GM21825 (cell line): ENCODE measurements around the gene GTF2F1.
"Not testable (repeated sequence)": the region's sequence is repeated elsewhere in the genome, so short reads cannot be mapped to it uniquely, and the experiment has no call there.

Experiments
- ATAC-seq: cut with Tn5 transposase; IDR thresholded peaks from one replicate; pipeline ENCODE4 v1.9.1; 2021; ENCODE audit warnings: mild to moderate bottlenecking, moderate library complexity; ENCODE audit not compliant: unreplicated experiment

GTF2F1 gene

GRCh38 chr19:6417713-6418561 is 25.0 kb upstream of the GTF2F1 start:
- no peak for ATAC-seq

DNA sequence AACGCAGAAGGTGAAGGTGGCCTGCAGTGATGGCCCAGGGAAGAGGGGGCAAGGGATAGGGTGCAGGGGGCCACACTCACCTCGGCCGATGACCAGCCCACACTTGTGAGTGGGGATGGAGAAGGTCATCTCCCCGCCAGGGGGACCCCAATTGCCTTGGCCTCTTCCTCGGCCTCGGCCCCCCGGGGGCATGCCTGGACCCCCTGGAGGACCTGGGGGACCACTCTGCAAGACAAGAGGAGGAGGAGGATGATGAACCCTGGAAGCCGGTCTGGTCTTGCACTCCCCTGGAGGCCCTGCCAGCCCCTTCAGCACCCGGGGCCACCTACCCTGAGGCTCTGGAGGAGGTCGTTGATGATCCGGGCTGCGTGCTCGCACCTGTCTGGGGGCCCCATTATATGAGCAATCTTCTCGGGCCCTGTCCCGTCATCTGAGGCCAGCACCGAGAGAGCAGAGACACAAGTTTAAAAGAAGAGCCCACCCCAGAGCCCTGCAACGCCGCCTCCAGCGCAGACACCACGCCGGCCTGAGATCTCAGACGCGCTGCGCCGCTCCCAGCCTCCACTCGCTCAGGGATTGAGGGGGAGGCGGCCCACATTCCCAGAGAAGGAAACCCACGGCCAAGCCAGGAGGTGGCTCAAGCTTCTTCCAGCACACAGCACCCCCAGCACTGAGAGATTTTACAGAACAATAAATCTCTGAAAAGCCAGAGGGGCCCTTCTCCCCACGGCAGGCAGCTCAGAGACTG is 23.9 kb upstream of the GTF2F1 start:
- ATAC-seq: no peak

DNA sequence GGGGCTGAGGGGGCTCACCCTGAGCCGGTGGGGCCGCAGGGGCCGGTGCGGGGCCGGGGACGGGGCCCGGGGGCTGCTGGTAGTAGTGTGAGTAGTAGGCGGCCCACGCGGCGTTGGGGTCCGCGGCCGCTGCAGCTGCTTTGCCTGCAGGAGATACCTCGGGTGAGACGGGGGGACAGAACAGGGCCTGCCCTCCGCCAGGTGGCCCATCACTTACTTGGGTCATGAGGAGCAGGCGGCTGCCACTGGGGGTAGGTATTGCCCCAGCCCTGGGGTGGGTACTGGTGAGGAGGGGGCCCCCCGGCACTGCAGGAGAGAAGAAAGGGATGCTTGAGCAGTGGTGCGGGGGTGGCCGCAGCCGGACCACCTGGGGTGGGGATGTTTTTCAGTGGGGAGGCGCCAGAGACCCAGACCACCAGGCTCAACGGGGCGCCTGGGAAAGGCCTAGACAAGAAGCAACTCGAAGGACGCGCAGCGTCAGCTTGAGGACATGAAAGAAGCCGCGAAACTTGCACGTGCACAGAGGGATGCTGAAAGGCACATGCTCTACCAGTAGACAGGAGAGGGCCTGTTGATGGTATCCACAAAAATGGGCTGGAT is 22.7 kb upstream of the GTF2F1 start:
- no peak for ATAC-seq

DNA sequence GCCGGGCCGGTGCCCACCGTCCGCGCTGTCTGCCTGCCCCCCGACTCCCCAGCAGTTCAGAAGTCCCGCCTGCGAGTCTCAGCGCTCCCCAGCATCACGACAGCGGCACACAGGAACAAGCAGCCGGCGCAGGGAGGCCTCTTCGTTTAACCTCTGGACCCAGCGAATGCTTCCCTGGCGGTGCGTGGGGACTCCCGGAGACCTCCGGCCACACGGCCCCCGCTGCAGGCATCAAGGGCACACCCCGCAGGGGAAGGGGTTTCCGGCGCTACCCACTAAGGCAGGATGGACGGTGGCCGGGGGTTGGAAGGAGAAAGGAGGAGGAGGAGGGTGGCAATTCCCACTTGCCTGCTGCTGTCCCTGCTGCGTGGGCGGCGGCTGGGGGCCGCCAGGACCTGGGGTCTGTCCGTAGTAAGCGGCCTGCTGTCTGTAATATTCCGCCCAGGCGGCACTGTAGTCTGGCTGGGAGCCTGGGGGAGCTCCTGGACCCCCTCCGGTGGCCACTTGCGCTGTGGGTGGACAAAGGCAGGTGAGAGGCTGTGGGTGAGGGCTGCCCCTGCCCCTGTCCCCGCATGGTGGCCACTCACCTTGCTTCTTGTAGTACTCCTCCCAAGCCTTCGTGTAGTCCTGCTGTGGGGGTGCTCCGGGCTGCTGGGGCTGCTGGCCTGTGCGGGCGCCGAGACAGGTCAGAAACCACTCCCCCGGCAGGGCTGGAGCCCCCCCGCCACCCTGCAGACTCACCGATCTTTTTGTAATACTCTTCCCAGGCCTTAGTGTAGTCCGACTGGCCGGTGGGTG is 22.0 kb upstream of the GTF2F1 start:
- no peak for ATAC-seq

- ATAC-seq: no peak
These were observed 21.0 kb upstream of the GTF2F1 start for GRCh38 chr19:6413721-6414643.

GRCh38 chr19:6413291-6413690 is 20.3 kb upstream of the GTF2F1 start:
- ATAC-seq: no peak

- ATAC-seq: no peak
These were observed 19.6 kb upstream of the GTF2F1 start for GRCh38 chr19:6412447-6413091.

- ATAC-seq: no peak
These were observed 19.1 kb upstream of the GTF2F1 start for GRCh38 chr19:6412061-6412446.

GRCh38 chr19:6409346-6409745 is 16.4 kb upstream of the GTF2F1 start:
- ATAC-seq: no peak

DNA sequence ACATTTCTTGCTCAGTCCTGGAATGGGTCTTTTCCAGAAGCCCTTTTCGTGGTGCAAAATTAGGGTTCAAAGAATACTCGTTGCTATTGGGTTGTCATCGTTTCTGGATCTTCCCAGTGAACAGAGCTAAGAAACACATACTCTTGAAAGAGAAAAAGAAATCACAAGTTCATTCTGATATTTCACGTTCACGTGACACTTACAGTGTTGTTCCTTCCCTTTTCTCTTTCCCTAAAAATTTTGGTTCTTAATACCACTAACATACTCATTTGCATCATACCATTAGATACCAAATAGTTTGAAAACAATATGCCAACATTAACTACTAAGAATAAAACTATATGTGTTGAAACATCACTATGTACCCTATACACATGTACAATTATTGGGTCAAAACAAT is 13.4 kb upstream of the GTF2F1 start:
- no peak for ATAC-seq

- ATAC-seq: no peak
These were observed 10.1 kb upstream of the GTF2F1 start for GRCh38 chr19:6402837-6403608.

- no peak for ATAC-seq
These were observed 9.1 kb upstream of the GTF2F1 start for GRCh38 chr19:6402058-6402457.

DNA sequence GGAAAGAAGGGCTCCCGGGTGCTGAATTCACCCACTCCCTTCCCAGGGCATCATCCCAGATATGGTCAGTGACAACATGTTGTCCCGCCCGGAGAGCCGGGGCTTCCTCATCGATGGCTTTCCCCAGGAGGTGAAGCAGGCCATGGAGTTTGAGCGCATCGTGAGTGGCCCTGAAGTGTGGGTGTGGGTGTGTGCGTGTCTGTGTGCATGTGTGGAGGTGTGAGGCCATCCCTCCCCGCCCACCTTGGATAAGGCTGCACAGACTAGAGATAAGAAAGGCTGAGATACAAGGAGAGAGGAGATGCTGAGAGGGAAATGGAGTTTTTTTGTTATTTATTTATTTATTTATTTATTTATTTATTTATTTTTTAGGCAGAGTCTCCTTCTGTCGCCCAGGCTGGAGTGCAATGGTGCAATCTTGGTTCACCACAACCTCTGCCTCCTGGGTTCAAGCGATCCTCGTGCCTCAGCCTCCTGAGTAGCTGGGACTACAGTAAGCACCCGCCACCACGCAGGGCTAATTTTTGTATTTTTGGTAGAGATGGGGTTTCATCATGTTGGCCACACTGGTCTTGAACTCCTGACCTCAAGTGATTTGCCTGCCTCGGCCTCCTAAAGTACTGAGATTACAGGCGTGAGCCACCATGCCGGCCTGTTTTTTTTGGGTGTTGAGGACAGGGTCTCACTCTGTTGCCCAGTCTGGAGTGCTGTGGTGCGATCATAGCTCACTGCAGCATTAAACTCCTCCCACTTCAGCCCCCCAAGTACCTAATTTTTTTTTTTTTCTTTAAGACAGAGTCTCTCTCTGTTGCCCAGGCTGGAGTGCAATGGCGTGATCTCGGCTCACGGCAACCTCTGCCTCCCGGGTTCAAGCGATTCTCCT is 7.3 kb upstream of the GTF2F1 start:
- ATAC-seq: not testable (repeated sequence)

GRCh38 chr19:6396305-6396704 is 3.3 kb upstream of the GTF2F1 start:
- ATAC-seq: no peak

DNA sequence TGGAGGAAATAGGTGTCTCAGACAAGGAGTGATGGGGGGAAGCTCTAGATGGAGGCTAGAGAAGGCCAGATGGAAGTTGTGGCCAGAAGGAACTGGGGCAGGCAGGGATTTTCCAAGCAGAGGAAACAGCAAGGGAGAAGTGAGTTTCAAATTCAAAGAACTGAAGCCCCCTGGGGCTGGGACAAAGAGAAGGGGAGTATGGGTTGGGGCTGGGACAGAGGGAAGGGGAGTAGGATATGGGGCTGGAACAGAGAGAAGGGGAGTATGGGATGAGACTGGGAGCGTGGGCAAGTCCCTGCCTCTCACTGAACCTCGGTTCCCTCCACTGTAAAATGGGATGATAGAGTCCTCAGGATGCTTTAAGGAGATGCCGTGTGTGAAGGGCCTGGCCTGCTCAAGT is 1.9 kb upstream of the GTF2F1 start:
- no peak for ATAC-seq

DNA sequence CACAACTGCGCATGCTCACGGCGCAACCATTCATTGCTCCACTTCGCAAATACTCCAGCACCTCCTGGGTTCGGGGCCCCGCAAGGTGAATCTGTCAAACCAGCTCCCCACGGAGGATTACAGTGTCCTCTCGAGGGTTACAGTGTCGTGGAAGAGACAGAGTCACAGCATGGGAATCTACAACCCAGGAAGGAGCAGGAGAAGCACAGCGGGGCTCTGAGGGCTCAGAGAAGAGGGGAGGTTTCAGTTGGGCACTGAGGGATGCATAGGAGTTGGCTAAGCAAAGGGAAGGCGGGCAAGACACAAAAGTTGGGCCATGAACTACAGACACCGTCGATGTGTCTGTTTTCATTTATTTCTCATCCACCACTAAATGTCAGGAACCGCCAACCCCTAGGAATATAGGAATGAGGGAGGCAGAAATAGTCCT is 1.0 kb upstream of the GTF2F1 start:
- ATAC-seq: no peak

DNA sequence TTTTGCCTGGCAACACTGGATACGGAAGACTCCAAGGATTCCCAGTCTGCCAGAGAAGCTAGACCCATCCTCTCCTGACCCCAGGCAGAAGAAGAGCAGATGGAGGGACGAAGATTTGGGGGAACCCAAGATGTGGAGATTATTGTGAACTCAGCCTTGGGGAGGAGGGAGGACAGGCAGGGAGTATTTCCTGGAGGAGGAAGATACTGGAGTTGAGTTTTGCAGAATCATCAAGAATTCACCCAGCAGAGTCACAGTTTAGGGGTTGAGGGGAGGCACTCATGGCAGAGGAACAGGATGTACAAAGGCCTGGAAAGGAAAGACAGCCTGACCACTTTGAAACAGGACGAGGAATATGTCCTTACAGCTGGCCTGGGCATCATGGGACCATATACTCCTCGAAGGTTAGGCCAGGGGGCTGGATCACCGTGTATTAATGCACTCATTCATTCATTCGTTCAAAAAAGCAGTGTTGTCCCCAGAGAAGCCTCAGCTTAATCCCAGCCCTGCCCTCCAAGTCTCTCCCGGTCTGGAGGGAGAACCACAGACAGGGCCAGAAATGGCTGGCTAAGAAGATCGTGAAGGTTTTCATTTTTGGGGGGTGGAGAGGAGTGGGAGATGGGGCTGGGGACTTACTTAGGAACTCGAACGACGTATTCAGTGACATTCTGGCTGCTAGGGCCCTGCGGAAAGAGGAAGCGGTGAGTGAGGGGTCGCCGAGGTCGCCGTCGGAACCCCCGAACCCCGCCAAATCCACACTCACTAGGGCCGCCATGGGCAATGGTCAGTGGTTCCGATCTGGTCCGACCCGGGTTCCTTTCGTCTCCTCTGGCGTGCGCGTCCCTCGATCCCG is 517 bp downstream of the GTF2F1 start:
- no peak for ATAC-seq
